Measurements from ENCODE around the gene CPLANE2.

The CPLANE2 gene

GRCh38 chr1:16207318-16208269 lies 29.4 kb downstream of the CPLANE2 start:
- H3K9me3 ChIP-seq (ENCODE audit: control insufficient read depth, insufficient read depth, low read depth, low read length): no peaks in the 10 kb centered on the region
- peak overlapping the region; percentile 57; the same call in 1 of the 2 replicates for H3K27ac ChIP-seq (ENCODE audit: extremely low read depth, low read depth, low read length)
- no peak for TF ChIP-seq ZNF211 (tag by site-specific recombination; IDR thresholded peaks at IDR 0.05; ENCODE audit: low read depth)
- TF ChIP-seq ZNF664 (tag by site-specific recombination; IDR thresholded peaks at IDR 0.05): peak; percentile 96
- TF ChIP-seq ZNF24 (tag by site-specific recombination; IDR thresholded peaks at IDR 0.05): peak; percentile 96
- TF ChIP-seq ZNF571 (tag by site-specific recombination; IDR thresholded peaks at IDR 0.05): 0 out of 2 replicates have a peak, but pooled peaks have one; percentile 34
- no peak for TF ChIP-seq ZBTB48 (tag by site-specific recombination; IDR thresholded peaks at IDR 0.05)
- POLR2A ChIA-PET: interaction anchor here (0.6 to 2.0 kb wide), 7 partner anchors 10 to 169 kb away, joined by 3 to 27 read pairs (median 3); no protein-coding TSS in a partner anchor
- peak overlapping the region; percentile 31 for H3K4me3 ChIP-seq (ENCODE audit: low read depth, low read length)
- H3K4me1 ChIP-seq (ENCODE audit: control insufficient read depth, insufficient read depth, low read length): no peaks in the 10 kb centered on the region
- CTCF ChIA-PET: no interaction called here
- no peaks in the 10 kb centered on the region for H3K36me3 ChIP-seq (ENCODE audit: control insufficient read depth in 2 of 2, insufficient read depth in 1 of 2, low read length in 2 of 2)

GRCh38 chr1:16206547-16207317 lies 30.3 kb downstream of the CPLANE2 start:
- CTCF ChIA-PET: interaction anchor here (0.7 to 0.9 kb wide), 2 partner anchors 31 to 37 kb away, joined by 3 to 4 read pairs; no protein-coding TSS in a partner anchor
- H3K27ac ChIP-seq (ENCODE audit: extremely low read depth, low read depth, low read length): peak overlapping the region; percentile 57
- POLR2A ChIA-PET: interaction anchor here (0.7 to 1.9 kb wide), 5 partner anchors 10 to 169 kb away, joined by 3 to 27 read pairs (median 3); no protein-coding TSS in a partner anchor
- H3K36me3 ChIP-seq (ENCODE audit: control insufficient read depth in 2 of 2, insufficient read depth in 1 of 2, low read length in 2 of 2): no peaks in the 10 kb centered on the region
- no peaks in the 10 kb centered on the region for H3K9me3 ChIP-seq (ENCODE audit: control insufficient read depth, insufficient read depth, low read depth, low read length)
- H3K4me1 ChIP-seq (ENCODE audit: control insufficient read depth, insufficient read depth, low read length): no peaks in the 10 kb centered on the region
- peak overlapping the region; percentile 31 for H3K4me3 ChIP-seq (ENCODE audit: low read depth, low read length)
- no peak for TF ChIP-seq ZNF16 (tag by site-specific recombination; IDR thresholded peaks at IDR 0.05; ENCODE audit: low read depth)
- TF ChIP-seq SALL2 (tag by site-specific recombination; IDR thresholded peaks at IDR 0.05; ENCODE audit: borderline replicate concordance): no peak
- no peak for TF ChIP-seq ZNF747 (tag by site-specific recombination; IDR thresholded peaks at IDR 0.05)
- TF ChIP-seq ZNF223 (tag by site-specific recombination; IDR thresholded peaks at IDR 0.05): peak; percentile 74; the same call in 1 of the 2 replicates
- peak; percentile 86 for TF ChIP-seq ZBTB6 (tag by site-specific recombination; IDR thresholded peaks at IDR 0.05)
- no peak for TF ChIP-seq ZNF169 (tag by site-specific recombination; IDR thresholded peaks at IDR 0.05)
- peak; percentile 89 for TF ChIP-seq SP3 (tag by site-specific recombination; IDR thresholded peaks at IDR 0.05)
- TF ChIP-seq ZNF19 (tag by site-specific recombination; IDR thresholded peaks at IDR 0.05; ENCODE audit: low read depth): no peak
- TF ChIP-seq REPIN1 (tag by site-specific recombination; IDR thresholded peaks at IDR 0.05; ENCODE audit: low read depth): peak; percentile 48; the same call in 1 of the 2 replicates
- 0 out of 2 replicates have a peak, but pooled peaks have one; percentile 13 for TF ChIP-seq ZSCAN30 (tag by site-specific recombination; IDR thresholded peaks at IDR 0.05)
- no peak for TF ChIP-seq TRIM28 (IDR thresholded peaks at IDR 0.05; ENCODE audit: borderline replicate concordance, low read length)
- TF ChIP-seq ZNF513 (tag by site-specific recombination; IDR thresholded peaks at IDR 0.05): no peak
- no peak for TF ChIP-seq RBAK (tag by site-specific recombination; IDR thresholded peaks at IDR 0.05)
- no peak for TF ChIP-seq SCRT2 (tag by site-specific recombination; IDR thresholded peaks at IDR 0.05)
- peak; percentile 90 for TF ChIP-seq ZNF398 (tag by site-specific recombination; IDR thresholded peaks at IDR 0.05)
- no peak for TF ChIP-seq ZNF280D (tag by site-specific recombination; IDR thresholded peaks at IDR 0.05)
- TF ChIP-seq ZNF280C (tag by site-specific recombination; IDR thresholded peaks at IDR 0.05): no peak
